PC-3 (cell line): ENCODE measurements around the gene DOC2A.

Source experiments
- CTCF ChIP-seq: fragments of 300-600 bp; sonication (generic); conservative IDR thresholded peaks from 2 replicates; pipeline ENCODE4 v1.5.1; 2017; ENCODE audit warnings: antibody characterized with exemption, low read depth, mild to moderate bottlenecking, low read length
- EZH2phosphoT487 ChIP-seq: fragments of 300-600 bp; sonication (generic); IDR thresholded peaks from 2 replicates; pipeline ENCODE4 v1.6.1; 2018; ENCODE audit warnings: mild to moderate bottlenecking, antibody characterized with exemption, low read length, borderline replicate concordance

GRCh38 chr16:29968205-29968604, 42.6 kb downstream of the DOC2A start:
- TF ChIP-seq EZH2phosphoT487 (no peak), CTCF (no peak)
